Measurements from ENCODE around the gene LPO.

Gene LPO

GRCh38 chr17:58303971-58304749, 65.8 kb downstream of the LPO start:
- no peak for TF ChIP-seq POLR2AphosphoS5 (IDR thresholded peaks at IDR 0.05; ENCODE audit: low read depth, low read length)

- TF ChIP-seq REST (IDR thresholded peaks at IDR 0.05; ENCODE audit: insufficient read depth in 1 of 2, low read depth in 2 of 2, low read length in 2 of 2) (no peak), POLR2AphosphoS5 (IDR thresholded peaks at IDR 0.05; ENCODE audit: low read depth, low read length) (no peak), TAF1 (IDR thresholded peaks at IDR 0.05; ENCODE audit: borderline replicate concordance, insufficient read depth, low read length) (no peak), FOXP2 (optimal IDR thresholded peaks at IDR 0.05; ENCODE audit: borderline replicate concordance, extremely low read depth, extremely low read length, insufficient read depth) (no peak)
These were observed 66.5 kb downstream of the LPO start for GRCh38 chr17:58304750-58305486.

- TF ChIP-seq TAF1 (IDR thresholded peaks at IDR 0.05; ENCODE audit: borderline replicate concordance, insufficient read depth, low read length) (no peak), FOXP2 (optimal IDR thresholded peaks at IDR 0.05; ENCODE audit: borderline replicate concordance, extremely low read depth, extremely low read length, insufficient read depth) (no peak), SIN3A (IDR thresholded peaks at IDR 0.05; ENCODE audit: borderline replicate concordance, insufficient read depth, low read length) (no peak), REST (IDR thresholded peaks at IDR 0.05; ENCODE audit: insufficient read depth in 1 of 2, low read depth in 2 of 2, low read length in 2 of 2) (no peak)
These were observed 67.2 kb downstream of the LPO start for GRCh38 chr17:58305626-58306025.

GRCh38 chr17:58306131-58306951, 68.0 kb downstream of the LPO start:
- TF ChIP-seq SIN3A (IDR thresholded peaks at IDR 0.05; ENCODE audit: borderline replicate concordance, insufficient read depth, low read length) (no peak), REST (IDR thresholded peaks at IDR 0.05; ENCODE audit: insufficient read depth in 1 of 2, low read depth in 2 of 2, low read length in 2 of 2) (no peak)

GRCh38 chr17:58307468-58308172, 69.2 kb downstream of the LPO start:
- TF ChIP-seq REST (IDR thresholded peaks at IDR 0.05; ENCODE audit: insufficient read depth in 1 of 2, low read depth in 2 of 2, low read length in 2 of 2) (no peak), TAF1 (IDR thresholded peaks at IDR 0.05; ENCODE audit: borderline replicate concordance, insufficient read depth, low read length) (no peak), FOXP2 (optimal IDR thresholded peaks at IDR 0.05; ENCODE audit: borderline replicate concordance, extremely low read depth, extremely low read length, insufficient read depth) (no peak), SIN3A (IDR thresholded peaks at IDR 0.05; ENCODE audit: borderline replicate concordance, insufficient read depth, low read length) (no peak), POLR2AphosphoS5 (IDR thresholded peaks at IDR 0.05; ENCODE audit: low read depth, low read length) (no peak)

Measured in PFSK-1 (cell line).